Ishikawa (cell line): Measurements from ENCODE around the gene COL6A5.

Experiments used
- CEBPB ChIP-seq: IDR thresholded peaks from 2 replicates; pipeline ENCODE4 v1.6.1; 2012
- CREB1 ChIP-seq: IDR thresholded peaks from 2 replicates; pipeline ENCODE4 v1.6.1; 2012; ENCODE audit warnings: low read depth
- EGR1 ChIP-seq: IDR thresholded peaks from 2 replicates; pipeline ENCODE4 v1.6.1; 2012
- EP300 ChIP-seq: IDR thresholded peaks from 2 replicates; pipeline ENCODE4 v1.6.1; 2012; ENCODE audit warnings: borderline replicate concordance
- FOXM1 ChIP-seq: IDR thresholded peaks from 2 replicates; pipeline ENCODE4 v1.6.1; 2012; ENCODE audit warnings: low read depth, borderline replicate concordance
- NFIC ChIP-seq: IDR thresholded peaks from 2 replicates; pipeline ENCODE4 v1.6.1; 2012
- RAD21 ChIP-seq: IDR thresholded peaks from 2 replicates; pipeline ENCODE4 v1.6.1; 2012; ENCODE audit warnings: low read depth
- REST ChIP-seq: IDR thresholded peaks from 2 replicates; pipeline ENCODE4 v1.6.1; 2012; ENCODE audit warnings: low read depth, mild to moderate bottlenecking
- TAF1 ChIP-seq: IDR thresholded peaks from 2 replicates; pipeline ENCODE4 v1.6.1; 2012; ENCODE audit warnings: low read depth, mild to moderate bottlenecking
- TCF12 ChIP-seq: IDR thresholded peaks from 2 replicates; pipeline ENCODE4 v1.6.1; 2012; ENCODE audit warnings: low read depth
- TEAD4 ChIP-seq: IDR thresholded peaks from 2 replicates; pipeline ENCODE4 v1.6.1; 2012
- USF1 ChIP-seq: IDR thresholded peaks from 2 replicates; pipeline ENCODE4 v1.6.1; 2012
- YY1 ChIP-seq: IDR thresholded peaks from 2 replicates; pipeline ENCODE4 v1.6.1; 2012; ENCODE audit warnings: low read depth
- TF ChIP-seq, protein P1 (sequence below): IDR thresholded peaks from 2 replicates; pipeline ENCODE4 v1.6.1; 2012

DNA sequence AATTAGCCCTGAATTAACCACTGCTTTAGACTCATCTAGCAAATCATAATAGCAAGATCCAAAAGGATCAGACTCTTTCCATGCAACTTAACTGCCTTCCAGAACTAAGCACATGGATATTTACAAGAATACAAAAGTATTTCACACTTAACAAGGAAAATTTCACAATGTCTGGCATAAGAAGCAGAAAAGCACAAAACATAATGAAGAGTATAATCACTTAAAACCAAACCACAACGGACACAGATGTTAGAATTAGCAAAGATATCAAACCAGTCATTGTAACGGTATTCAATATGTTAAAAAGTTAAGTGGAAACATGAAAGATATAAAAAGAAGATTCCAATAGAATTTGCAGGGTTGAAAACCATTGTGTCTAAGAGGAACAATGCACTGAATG lies 120.0 kb downstream of the COL6A5 start:
- no peak for TF ChIP-seq EP300
- no peak for TF ChIP-seq NFIC
- no peak for TF ChIP-seq CEBPB
- TF ChIP-seq TEAD4, result no peak
- no peak for TF ChIP-seq USF1
- no peak for TF ChIP-seq FOXM1
- no peak for TF ChIP-seq EGR1
- TF ChIP-seq, protein P1, sequence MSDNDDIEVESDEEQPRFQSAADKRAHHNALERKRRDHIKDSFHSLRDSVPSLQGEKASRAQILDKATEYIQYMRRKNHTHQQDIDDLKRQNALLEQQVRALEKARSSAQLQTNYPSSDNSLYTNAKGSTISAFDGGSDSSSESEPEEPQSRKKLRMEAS, result no peak
- TF ChIP-seq RAD21, result no peak
- TF ChIP-seq TAF1, result no peak
- no peak for TF ChIP-seq REST
- TF ChIP-seq YY1, result no peak
- no peak for TF ChIP-seq TCF12
- no peak for TF ChIP-seq CREB1
